Hematopoietic multipotent progenitor cell treated with erythropoietin and hydrocortisone succinate and interleukin-3 and kit ligand, for 8 days (in vitro differentiated cells): ENCODE results near the gene SBK2.

ENCODE experiments used
- DNase-seq: peaks from one replicate; pipeline ENCODE4 v3.0.0-alpha.2; 2015

SBK2 gene

DNA sequence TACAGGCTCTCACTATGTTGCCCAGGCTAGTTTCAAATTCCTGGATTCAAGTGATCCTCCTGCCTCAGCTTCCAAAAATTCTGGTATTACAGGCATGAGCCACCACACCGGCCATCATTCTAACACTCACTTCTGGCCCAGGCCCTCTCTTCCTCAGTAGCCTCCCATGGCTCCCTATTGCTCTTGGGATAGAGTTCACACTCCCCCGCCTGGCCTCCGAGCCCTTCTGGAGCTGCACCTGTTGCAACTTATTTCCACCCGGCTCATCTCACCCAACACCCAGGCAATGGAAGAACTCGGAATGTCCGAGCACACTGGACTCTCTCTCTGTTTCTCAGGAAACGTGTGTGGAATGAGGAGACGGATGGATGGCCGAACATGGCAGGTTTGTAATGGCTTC lies 17.4 kb upstream of the SBK2 start:
- DNase-seq = no peak

- DNase-seq = no peak
These were observed 16.6 kb upstream of the SBK2 start for GRCh38 chr19:55553217-55554182.

DNA sequence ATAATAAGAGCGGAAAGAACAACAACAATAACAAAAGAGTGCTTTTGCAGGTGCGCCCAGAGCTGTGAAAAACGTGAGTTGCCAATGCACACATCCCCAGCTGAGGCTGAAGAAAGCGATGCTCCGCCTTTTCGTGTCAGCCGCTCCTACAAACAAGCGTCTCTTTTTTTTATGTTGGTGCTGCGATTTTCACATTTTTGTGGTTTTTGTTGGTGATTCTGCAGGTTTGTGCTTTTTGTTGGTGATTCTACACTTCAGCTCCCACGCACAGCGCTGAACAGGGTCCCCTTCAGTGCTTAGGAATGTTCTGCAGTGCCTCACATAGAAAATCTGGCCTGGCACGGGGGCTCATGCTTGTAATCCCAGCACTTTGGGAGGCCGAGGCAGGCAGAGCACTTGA lies 15.7 kb upstream of the SBK2 start:
- no peak for DNase-seq

- no peak for DNase-seq
These were observed 15.3 kb upstream of the SBK2 start for GRCh38 chr19:55552206-55552605.

DNA sequence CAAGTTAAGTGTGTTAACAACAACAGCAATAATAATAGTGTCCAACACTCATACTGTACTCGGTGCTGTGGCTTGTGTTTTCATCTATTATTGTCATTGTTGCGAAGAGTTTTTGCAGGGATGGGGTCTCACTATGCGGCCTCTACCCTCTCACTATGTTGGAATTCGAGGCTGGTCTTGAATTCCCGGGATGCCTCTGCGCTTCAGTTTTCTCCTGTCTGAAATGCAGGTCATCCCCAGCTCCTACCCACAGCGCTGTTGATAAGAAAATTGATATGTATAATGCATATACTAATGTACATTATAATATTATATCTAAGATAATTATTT lies 13.4 kb upstream of the SBK2 start:
- no peak for DNase-seq

- DNase-seq = no peak
These were observed 12.8 kb upstream of the SBK2 start for GRCh38 chr19:55549500-55550320.

DNA sequence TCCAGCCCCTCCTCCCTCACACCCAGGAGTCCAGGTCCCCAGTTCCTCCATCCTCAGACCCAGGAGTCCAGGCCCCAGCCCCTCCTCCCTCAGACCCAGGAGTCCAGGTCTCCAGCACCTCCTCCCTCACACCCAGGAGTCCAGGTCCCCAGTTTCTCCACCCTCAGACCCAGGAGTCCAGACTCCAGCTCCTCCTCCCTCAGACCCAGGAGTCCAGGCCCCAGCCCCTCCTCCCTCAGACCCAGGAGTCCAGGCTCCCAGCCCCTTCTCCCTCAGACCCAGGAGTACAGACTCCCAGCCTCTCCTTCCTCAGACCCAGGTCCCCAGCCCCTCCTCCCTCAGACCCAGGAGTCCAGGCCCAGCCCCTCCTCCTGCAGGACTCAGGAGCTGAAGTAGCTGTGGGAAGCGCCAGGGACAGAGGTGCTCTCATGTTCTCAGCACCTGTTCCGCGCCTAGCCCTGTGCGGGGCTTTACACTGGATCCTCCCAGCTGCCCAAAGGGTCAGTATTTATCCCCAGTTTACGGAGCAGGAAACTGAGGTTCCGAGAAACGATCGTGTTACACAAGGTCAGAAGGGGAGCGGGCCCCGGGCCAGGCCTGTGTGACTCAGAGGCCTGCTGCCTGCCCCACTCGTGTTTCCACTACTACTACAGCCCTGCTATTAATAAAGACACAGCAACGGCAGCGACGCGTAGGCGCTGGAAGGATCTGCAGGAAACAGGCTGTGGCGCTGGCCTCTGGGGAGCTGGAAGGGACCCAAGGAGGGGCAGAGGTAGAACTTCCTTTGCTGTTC lies 10.1 kb upstream of the SBK2 start:
- peak; percentile 10 for DNase-seq

DNA sequence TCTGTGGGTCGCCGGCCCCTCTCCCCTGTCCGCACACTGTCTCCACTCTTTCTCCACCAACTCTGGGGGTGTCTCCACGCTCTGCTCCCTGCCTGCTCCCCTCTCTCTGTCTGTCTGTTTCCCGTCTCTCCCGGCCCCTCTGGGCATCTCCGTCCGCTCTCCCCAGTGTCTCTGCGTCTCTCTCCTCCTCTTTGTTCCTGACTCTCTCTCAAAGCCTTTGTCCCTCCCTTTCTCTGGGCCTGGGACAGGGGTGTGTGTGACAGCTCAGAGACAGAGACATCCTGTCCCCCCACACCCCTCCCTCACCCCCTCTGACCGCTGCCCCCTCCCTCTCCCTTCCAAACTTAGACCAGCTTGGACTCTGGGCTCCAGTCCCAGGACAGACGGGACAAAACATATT lies 9.1 kb upstream of the SBK2 start:
- no peak for DNase-seq

- DNase-seq = no peak
These were observed 8.5 kb upstream of the SBK2 start, which contains the start of gene SBK3 for GRCh38 chr19:55545443-55545842. Gene SBK3, minus strand, starts transcription at chr19:55545543. Its CDS starts 0 bp downstream, at chr19:55545543.

DNA sequence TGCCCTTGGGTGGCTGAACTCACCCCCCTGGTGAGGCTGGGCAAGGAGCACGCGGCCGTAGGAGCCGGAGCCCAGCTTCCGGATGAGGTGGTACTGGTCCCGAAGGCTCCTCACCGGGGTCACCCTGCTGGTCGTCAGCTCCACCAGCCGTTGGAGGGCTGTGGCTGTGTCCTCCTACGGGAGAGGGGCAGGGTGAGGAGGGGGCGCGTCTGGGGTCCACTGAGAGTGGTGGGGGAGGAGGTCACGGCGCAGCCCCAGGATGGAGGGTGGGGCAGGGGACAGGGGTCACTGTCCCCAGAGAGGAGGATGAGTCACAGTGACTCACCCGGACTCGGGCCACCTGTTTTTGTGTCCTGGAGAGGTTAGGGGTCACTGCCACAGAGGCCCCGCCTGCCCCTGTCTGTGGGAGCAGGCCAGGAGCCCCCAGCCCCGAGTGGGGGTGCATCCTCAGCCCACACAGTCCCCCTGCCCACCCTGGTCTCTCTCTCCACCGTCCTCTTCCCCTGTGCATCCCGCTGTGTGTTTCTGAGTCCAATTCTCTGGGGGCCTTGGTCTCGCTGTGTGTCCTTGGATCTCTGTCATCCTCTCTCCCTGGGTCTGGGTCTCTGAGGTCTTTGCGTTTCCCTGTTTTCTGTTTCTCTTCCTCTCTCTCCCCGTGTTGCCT lies 8.0 kb upstream of the SBK2 start:
- DNase-seq = no peak

- DNase-seq = no peak
These were observed 7.1 kb upstream of the SBK2 start for GRCh38 chr19:55544014-55544413.

DNA sequence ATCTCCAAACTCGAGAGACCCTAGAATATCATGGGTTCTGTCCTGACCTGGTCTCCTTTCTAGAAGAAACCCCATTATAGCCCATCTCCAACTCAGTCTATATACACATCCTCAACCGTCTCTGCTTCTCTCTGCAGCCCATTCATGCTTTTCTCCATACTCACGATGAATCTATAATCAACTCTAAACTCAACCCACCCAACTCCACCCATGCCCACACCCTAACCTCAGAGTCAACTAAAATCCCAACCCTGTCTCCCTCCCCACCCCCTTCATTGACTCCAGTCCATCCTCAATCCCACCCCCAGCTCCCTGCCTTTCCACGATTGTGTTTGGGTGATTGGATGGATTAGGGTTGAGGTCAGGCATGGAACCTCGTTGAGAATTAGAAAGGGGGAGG lies 6.6 kb upstream of the SBK2 start:
- no peak for DNase-seq

GRCh38 chr19:55542292-55542855 lies 5.4 kb upstream of the SBK2 start:
- DNase-seq = no peak

GRCh38 chr19:55541091-55541490 lies 4.2 kb upstream of the SBK2 start:
- no peak for DNase-seq

- DNase-seq = no peak
These were observed 3.7 kb upstream of the SBK2 start for GRCh38 chr19:55540619-55541018.

DNA sequence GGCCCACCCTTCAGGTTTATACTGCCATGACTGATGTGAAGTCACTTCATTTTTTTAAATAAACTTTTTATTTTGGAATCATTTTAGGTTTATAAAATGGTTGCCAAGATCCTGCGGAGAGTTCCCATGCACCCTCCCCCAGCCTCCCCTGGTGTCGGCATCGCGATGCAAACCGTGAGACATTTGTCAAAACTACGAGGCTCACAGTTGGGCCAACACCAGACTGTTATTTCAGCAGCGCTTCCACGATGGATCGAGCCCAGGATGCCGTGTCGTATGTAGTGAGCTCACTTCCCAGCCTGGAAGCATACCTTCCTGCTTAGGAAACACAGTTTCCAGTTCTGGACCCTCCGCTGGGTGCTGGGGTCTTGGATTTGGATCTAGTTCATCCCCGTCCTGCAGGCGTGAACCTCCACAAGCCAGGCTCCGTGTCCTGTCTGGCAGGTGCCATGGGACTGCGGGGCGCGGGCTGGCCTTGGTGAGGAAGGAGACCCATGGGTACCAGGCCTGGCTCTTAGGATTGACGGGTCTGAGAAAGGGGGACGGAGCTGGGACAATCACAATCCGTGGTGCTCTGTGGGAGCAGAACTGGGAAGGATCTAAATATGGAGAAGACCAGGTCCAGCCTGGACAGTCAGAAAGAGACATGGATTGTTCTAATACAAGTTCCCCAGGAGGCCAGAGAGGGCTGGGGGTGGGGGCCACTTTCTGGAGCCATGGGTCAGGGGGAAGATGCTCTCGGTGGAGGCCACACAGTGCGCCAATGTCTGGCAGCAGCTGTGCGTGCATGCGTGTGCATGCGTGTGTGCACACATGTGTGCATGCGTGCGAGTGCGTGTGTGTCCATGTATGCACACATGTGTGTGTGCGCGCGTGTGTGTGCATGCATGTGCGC lies 2.4 kb upstream of the SBK2 start:
- no peak for DNase-seq

DNA sequence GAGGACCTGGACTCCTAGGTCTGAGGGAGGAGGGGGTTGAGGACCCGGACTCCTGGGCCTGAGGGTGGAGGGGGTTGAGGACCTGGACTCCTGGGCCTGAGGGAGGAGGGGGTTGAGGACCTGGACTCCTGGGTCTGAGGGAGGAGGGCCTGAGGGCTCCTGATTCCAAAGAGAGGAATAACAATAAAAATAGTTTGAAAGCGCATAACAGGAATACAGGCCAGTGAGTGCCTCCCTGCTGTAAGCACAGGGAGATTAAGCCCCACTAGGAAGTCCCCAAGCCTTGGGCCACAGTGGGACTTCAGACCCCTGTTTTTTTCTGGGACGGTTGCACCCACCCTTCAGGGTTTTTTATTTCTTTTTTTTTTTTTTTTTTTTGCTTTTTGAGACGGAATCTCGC lies 1.2 kb upstream of the SBK2 start:
- DNase-seq = no peak

- no peak for DNase-seq
These were observed 793 bp upstream of the SBK2 start for GRCh38 chr19:55537741-55538111.

DNA sequence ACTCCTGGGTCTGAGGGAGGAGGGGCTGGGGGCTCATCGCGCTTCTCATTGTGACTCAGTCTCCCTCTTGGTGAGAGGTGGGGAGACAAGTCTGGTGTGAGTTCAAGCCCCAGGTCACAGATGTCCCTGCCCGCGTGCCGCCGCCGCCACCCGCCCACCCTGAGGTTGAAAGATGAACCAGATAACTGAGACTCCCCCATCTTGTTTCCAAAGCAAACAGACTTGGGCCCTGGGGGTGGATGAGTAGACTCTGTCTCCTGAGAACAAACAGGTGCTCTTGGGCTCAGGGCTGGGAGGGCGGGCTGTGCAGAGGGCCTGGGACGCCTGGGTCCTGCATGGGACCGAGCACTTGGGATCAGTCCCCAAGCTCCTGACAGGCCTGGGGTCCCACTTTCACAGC lies 567 bp downstream of the SBK2 start:
- no peak for DNase-seq

GRCh38 chr19:55535965-55536350 lies 975 bp downstream of the SBK2 start:
- DNase-seq = no peak
